NOMO-1 (cell line): Measurements from ENCODE around the gene CLK3.
"Not testable (repeated sequence)": the region's sequence is repeated elsewhere in the genome, so short reads cannot be mapped to it uniquely, and the experiment has no call there.

Source experiments
- DNase-seq, 2 experiments: peaks; one replicate each; lab custom pipeline; 2025; ENCODE audit not compliant: unreplicated experiment in 2 of 2; lab: John Stamatoyannopoulos, UW

Gene CLK3

GRCh38 chr15:74620636-74621545 lies 5.3 kb downstream of the CLK3 start:
- peak; percentile 56 to 58 for DNase-seq

DNA sequence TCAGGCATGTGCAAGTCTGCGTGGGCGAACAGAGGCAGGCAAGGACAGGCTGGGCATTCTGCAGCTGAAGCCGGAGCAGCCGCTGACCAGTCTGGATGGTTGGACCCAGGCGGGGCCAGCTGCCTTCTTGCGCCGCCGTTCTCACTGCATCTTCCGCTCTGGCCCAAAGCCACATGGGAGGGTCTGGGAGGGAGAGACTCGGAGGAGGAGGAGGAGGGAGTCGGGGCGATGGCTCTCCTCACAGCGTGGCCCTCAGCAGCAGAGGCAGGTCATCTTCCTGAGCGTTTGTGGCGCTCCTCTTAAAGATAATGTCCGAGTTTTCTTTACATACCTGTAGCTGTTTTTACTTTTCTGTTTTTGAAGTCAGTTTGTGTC lies 5.9 kb downstream of the CLK3 start:
- DNase-seq: no peak

DNA sequence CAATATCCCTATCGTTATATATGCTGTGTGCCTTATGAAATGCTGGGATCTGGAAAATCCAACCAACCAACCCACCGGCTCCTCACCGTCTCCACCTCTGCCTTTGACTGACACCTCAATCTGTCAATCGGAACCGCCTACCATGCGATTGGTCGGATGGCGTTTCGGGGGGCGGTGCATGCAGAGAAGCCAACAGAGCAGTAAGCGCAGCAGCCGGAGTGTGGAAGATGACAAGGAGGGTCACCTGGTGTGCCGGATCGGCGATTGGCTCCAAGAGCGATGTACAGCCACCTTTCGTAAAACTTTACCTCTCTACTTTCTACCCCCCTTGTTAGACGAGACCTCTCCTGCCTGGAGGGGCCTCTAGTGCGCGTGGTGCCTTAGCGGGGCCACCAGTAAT lies 6.3 kb downstream of the CLK3 start:
- no peak for DNase-seq

DNA sequence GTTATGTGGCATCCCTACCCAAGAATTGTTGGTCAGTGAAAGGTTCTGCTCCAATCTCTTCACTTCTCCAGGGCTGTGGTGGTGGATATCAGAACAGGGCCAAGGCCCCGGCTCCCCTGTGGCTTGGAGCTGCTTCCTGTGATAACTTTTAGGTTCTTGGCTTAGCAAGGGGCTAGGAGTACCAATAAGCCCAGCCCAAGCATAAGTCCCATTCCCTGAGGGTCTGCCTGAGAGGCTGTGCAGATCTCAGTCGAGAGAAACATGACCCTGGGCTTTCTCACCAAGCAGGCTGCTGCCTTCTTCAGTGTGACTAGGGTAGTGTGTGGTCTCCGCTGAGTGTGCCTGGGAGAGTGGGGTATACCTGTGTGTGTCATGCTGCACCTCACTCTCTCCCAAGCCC lies 7.1 kb downstream of the CLK3 start:
- DNase-seq: no peak

GRCh38 chr15:74624020-74624602 lies 8.5 kb downstream of the CLK3 start:
- no peak for DNase-seq

- no peak for DNase-seq
Measured at GRCh38 chr15:74625693-74626092, 10.1 kb downstream of the CLK3 start.

DNA sequence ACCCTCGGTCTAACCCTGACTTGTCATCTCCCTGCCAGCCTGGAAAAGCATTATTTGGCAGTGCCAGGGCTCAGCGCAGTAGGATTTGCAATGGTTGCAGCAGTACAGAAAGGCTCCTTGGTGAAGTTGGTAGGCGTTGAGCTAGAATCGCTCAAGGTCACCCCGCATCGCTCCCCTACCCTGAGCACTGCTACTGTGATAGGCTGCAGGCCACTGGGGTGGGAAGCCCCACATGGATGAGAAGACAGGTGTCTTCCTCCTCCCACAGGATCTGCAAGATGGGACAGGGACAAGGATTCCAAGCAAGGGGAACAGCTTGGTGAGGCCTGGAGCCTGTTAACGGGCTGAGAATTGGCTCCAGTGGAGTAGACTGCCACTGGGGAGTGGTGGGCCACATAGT lies 10.7 kb downstream of the CLK3 start:
- no peak for DNase-seq

GRCh38 chr15:74626752-74627692 lies 11.4 kb downstream of the CLK3 start:
- peak in 1 of 2 experiments; percentile 33 for DNase-seq

DNA sequence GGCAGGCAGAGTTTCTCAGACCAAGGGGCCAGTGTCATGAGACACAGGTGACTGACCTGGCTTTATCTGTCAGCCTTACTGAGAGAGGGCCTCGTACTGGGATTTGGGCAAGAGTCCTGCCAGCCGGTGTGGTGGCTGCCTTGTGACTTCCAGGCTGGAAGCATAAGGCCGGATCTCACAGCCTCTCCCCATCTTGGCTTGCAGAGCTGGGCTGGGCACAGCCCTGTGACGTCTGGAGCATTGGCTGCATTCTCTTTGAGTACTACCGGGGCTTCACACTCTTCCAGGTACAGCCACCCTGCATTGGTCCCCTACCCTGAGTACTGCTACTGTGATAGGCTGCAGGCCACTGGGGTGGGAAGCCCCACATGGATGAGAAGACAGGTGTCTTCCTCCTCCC lies 12.1 kb downstream of the CLK3 start:
- DNase-seq: no peak

DNA sequence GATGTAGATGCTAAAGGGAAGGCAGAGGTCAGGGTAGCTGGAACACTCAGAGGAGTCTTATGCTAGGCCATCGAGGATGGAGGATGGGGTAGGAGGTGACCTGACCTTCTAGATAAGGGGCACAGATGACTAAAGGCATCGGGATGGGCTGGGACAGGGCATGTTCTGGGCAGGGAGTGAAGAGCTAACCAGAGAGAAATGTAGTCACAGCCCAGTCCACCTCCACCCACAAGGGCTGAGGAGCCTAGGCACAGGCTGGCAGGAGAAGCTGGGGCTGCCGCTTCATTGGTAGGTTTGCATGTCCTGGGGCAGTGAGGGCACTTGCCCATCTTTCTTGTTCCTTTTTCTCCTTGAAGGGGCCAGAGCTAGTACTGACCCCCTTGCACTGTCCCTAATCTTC lies 12.6 kb downstream of the CLK3 start:
- no peak for DNase-seq

DNA sequence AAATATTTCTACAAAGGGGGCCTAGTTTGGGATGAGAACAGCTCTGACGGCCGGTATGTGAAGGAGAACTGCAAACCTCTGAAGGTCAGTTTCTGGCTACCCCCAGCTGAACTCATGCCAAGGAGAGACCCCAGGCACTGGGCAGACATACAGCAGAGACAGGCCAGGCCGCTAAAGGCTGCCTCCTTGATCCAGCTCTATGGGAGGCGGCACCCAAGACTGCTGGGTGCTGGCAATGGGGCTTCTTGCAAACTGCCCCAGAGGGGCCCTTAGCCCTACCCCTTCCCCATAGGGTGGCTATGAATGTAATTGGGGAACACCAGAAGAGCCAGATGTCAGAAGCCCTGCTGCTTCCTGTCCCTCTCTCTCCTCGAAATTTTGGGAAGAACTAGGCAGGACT lies 13.3 kb downstream of the CLK3 start:
- no peak for DNase-seq

- not testable (repeated sequence) for DNase-seq
Measured at GRCh38 chr15:74629696-74630095, 14.1 kb downstream of the CLK3 start.

GRCh38 chr15:74630284-74631086 lies 14.8 kb downstream of the CLK3 start:
- DNase-seq: no peak

DNA sequence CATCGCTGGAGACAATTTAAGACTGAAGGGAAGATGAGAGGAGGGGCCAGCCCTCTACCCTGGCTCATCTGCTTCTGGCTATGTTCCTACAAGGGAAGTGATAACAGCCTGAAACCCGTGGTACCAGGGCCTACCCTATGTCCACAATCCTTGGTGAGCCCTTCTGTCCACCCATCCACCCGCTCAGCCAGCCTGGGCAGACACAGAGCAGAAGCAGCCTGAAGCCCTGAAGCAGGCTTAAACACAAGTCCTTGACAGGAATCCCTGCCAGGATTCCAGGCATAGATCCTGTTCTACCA lies 15.4 kb downstream of the CLK3 start:
- DNase-seq: no peak

DNA sequence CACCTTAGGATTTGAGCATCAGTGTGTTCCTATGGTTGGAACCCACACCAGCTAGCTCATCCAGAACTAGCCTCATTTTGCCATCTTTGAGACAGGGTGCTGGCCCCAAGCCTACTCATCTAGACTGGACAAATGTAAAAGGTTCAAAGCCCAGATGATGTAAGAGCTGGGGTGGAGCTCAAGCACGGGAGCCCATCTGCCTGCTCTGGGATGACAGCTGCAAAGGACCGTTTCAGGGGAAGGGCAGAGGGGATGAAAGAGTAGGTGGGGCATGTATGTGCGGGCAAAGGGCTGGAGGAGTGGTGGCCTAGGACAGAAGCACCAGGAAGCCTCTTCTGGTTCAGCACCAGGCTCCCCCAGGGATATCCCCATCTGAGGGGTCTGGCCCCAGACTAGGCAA lies 15.8 kb downstream of the CLK3 start:
- no peak for DNase-seq

DNA sequence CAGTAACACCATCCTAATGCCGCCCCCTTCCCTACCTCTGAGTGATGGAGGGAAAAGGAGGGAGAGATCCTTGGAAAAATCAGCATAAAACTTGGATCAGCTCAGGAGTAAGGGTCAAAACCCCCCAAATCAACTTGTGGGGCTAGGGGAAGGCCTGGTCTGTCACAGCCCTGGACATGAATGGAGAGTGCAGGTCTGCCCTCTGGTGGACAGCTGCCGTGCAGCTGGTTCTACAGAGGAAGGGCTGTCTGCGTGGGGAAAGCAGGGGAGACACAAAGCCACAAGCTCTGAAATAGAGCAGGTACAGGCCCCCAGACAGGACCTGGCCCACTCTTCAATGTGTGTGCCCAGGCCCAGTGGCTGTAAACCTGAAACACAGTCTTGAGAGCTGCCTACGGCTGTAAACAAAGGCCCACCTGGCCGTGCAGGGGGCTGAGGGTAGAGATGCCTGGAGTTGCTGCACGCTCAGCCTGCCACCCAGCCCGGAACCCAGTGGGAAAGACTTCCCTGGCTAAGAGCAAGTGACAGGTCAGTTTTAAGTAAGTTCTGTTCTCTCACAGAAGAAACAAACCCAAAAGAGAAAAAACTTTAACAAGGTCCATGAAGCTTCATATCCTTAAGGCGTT lies 16.4 kb downstream of the CLK3 start:
- peak in 1 of 2 experiments; percentile 18 for DNase-seq

DNA sequence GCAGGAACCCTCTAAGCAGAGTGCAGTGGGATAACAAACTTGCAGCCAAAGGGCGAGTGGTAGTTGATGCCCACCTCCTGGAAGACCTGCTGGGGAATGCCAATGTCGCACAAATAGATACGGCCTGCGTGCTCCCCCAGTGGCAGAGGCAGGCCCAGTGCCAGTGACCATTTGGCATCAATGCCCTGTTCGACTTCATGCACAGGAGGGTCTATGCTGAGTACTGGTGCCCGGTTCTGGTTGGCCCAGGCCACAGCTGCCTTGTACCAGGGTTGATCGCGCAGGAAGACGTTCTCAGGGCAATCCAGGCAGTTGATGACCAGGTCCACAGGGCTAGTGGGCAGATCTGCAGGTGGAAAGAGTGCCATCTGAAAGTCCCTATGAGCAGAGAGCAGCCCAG lies 17.0 kb downstream of the CLK3 start:
- no peak for DNase-seq

- DNase-seq: no peak
Measured at GRCh38 chr15:74633781-74634180, 18.1 kb downstream of the CLK3 start.

DNA sequence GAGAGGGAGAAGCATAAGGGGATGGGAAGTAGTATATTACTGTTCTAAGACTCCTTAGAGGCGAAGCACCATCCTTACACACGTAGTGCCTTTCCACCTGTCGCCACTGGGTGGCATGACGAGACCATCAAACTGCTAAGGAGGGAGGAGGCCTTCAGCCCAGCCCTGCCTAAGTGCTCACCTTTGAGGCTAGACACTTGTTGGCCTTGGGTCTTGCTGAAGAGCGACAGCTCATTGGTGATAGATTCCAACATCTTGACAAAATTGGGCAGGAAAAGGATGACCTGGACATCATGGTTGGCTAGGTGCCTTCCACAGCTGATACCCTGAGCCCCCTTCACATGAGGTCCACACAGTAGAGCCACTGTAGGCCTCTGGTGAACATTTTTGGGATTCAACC lies 19.6 kb downstream of the CLK3 start:
- DNase-seq: peak; percentile 38 to 62

DNA sequence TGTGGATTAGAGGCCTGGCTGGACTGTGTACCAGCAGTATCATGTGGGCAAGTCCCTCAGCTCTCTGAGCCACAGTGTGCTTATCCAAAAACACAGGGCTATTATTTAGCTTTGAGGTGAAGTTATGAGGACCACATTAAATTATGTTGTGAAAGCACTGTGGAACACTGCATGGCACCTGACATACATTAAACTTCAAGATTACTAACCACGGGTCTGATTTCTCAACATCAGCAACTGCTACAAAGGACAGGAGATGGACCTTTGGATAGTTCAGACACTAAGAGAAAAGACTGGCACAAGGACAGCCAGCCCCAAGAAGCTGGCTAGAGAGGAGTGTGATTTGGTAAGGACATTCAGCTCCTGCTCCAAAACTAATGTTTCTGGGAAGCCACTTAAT lies 21.3 kb downstream of the CLK3 start:
- no peak for DNase-seq
